ENCODE measurements around the gene HAPLN3.
A peak's percentile ranks its signal among the peaks of the same experiment; 100 is the strongest.
"Not testable (repeated sequence)": the region's sequence is repeated elsewhere in the genome, so short reads cannot be mapped to it uniquely, and the experiment has no call there.

The HAPLN3 gene

DNA sequence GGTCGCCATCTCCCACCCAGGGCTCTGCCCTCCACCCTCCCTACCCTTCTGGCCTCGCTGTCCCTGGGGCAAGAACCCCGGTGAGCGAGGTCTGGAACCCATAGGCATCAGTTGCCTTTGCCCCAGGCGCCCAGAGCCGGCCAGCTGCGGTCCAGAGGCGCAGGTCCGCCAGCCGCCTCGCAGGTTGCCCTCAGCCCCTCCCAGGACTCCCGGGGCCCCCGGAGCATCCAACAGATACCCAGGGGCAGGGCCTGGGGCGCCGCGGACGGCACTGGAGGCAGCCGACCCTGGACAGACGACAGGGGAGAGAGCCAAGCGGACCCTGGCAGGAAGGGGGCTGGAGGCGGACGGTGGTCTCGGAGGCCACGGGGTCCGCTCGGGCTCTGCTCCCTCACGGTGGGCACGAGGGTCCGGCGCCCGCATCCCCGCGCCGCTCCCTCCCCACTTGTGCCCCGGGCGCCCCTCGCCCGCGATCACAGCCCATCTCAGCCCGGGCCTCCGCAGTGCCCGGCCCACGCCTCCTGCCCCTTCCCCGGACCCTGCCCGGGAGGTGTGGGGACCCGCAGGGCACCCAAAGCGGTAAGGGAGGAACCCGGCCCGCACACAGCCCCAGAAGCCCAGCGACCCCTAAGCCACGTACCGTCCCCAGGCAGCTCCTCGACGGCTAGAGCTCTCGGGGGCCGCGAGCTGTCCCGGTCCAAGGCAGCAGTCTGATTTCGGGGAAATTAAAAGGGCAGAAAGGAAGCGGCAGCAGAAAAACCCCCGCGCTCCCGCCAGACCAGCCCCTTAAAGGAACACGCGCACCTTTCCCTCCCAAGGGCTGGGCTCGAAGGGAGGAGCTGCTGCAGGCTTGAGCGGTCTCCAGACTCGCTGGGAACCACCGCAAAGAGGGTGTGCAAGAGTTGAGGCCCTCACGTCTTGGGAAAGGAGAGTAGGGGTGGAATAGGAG lies at the start of gene HAPLN3:
HAPLN3 (minus strand) TSS at position 726 of the 949 bp plus-strand sequence. CDS start 8,246 bp downstream, outside the sequence.
- peak; percentile 29 to 65 for DNase-seq (ENCODE audit: low read depth in 2 of 2)

DNA sequence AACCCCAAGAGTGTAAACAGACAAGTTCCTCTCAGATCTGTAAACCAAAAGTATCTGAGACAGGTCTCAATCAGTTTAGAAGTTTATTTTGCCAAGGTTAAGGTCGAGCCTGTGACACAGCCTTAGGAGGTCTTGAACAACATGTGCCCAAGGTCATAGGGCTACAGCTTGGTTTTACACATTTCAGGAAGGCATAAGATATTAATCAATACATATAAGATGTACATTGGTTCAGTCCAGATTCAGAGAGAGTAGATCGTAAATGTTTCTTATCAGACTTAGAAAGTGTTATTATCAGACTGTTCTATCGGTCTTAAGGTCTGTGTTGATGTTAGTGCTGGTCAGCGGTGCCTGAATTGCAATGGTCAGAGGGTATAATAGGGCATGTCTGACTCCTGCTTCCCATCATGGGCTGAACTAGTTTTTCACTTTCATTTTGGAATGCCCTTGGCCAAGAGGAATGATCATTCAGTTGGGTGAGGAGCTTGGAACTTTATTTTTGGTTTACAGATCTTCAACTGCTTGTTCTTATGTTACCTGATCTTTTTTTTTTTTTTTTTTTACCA lies 44.8 kb upstream of the HAPLN3 start:
- no peak for DNase-seq (ENCODE audit: low read depth in 2 of 2)

GRCh38 chr15:88939486-88939806 lies 44.1 kb upstream of the HAPLN3 start:
- no peak for DNase-seq (ENCODE audit: low read depth in 2 of 2)

DNA sequence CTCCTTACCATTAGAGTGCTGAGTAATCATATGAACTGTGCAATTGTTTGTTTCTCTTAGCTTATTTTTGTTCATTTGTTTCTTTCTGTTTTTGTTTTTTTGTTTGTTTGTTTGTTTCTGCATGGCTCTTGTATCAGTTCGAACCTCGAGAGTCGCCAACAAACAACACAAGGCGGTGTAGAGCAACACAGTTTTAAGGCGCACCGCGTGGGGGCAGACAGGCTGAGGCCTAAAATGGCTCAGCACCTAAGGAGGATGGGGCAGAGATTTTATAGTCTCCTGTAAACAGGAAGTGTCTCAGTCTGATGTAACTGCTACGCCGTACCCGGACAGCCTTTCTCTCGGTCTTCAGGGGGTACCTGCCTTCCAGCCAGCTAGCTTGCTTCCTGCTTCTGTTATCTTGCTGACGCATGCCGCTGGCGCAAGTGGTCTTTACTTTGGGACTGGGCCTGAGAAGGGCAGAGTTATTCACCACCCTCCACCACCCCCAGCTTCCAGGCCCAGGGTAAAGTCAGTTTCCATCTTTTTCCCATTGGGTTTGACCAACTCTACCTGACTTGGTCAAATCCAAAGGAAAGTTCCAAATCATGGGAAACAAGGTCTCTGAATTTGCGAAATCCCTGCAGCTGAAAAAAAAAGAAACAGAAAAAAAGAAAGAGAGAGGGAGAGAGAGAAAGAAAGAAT lies 43.6 kb upstream of the HAPLN3 start:
- no peak for DNase-seq (ENCODE audit: low read depth in 2 of 2)

DNA sequence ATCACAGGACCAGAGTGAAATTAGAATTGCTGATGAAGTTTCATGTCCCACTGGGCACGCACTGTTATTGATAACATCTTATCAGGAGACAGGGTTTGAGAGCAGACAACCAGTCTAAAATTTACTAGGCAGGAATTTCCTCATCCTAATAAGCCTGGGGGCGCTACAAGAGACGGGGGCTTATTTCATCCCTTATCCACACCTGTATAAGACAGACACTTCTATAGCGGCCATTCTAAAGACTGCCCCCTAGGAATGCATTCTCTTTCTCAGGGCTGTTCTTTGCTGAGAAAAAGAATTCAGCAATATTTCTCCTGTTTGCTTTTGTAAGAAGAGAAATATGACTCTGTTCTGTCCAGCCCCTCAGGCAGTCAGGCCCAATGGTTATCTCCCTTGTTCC lies 39.1 kb upstream of the HAPLN3 start:
- not testable (repeated sequence) for DNase-seq (ENCODE audit: low read depth in 2 of 2)

- no peak for DNase-seq (ENCODE audit: low read depth in 2 of 2)
Observed at GRCh38 chr15:88932875-88933330, 37.6 kb upstream of the HAPLN3 start.

DNA sequence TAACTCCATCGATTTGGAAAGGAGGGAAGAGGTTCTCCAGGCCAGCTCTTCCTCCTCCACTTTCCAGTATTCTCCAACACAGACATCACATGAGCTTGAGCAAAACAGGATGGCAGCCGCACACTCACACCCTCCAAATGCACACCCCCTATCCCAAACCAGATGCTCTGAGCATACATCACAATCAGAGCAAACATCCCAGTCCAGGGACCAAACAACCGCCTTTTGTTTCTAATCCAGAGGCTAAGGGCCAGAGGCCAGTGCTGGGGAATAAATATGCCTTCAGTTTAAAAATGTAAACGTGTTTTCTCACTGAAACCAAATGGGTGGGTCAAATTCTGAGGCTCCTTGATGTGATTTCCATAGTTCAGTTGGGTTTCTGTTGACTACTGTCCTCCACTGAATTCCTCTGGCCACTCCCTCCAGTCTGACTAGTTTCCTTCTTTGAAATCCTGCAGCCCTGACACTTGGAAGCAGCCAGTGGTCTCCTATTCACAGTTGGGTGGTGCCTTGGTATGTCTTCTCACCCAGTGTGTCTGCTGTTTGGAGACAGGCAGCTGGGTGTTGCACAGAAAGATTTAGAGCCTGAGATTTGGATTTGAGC lies 37.0 kb upstream of the HAPLN3 start:
- DNase-seq (ENCODE audit: low read depth in 2 of 2): no peak

- DNase-seq (ENCODE audit: low read depth in 2 of 2): no peak
Observed at GRCh38 chr15:88930579-88930978, 35.2 kb upstream of the HAPLN3 start.

DNA sequence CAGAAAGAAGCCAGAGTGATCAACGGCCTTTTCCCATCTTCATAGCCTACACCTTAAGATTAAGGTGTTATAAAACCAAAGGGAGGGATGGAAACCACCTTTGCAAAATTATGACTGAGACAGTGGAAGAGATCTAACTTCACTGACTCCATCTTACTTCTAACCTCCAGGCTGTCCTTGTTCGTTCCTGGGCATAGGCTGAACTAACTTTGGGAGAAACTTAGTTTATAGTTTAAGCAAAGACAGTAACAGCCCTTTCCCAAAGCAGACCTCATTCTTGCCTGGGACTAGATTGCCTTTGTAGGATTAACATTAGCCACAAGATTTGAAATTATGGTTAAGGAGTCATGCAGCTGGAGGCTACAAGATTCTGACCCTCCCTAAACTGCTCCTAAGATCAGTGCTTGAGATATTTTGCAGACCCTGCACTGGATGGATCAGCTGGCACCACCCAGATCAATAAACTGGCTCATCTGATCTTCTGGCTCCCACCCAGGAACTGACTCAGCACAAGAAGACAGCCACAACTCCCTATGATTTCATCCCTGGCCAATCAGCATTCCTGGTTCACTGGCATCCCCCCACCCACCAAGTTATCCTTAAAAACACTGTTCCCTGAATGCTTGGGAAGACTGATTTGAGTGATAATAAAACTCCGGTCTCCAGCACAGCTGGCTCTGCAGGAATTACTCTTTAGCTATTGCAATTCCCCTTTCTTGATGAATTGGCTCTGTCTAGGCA lies 34.2 kb upstream of the HAPLN3 start:
- not testable (repeated sequence) for DNase-seq (ENCODE audit: low read depth in 2 of 2)

- DNase-seq (ENCODE audit: low read depth in 2 of 2): not testable (repeated sequence)
Observed at GRCh38 chr15:88928192-88928591, 32.8 kb upstream of the HAPLN3 start.

DNA sequence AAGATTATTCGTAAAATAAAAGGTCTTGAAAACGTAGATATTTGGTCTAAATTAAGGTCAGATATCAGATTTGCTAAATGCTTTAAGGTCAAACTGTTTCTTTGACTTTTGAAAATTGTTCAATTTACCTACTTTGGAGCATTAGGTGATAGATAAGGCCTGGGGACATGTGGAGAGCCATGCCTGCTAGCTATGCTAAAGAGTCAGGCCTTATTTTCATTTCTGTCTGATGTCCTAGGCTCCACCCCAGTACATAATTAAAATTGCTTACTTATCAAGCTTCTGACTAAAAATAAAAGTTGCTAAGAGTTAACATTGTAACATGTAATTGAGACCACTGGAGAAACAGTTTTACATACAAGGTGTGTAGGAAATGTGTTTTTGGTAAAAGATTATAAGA lies 30.3 kb upstream of the HAPLN3 start:
- DNase-seq (ENCODE audit: low read depth in 2 of 2): not testable (repeated sequence)

DNA sequence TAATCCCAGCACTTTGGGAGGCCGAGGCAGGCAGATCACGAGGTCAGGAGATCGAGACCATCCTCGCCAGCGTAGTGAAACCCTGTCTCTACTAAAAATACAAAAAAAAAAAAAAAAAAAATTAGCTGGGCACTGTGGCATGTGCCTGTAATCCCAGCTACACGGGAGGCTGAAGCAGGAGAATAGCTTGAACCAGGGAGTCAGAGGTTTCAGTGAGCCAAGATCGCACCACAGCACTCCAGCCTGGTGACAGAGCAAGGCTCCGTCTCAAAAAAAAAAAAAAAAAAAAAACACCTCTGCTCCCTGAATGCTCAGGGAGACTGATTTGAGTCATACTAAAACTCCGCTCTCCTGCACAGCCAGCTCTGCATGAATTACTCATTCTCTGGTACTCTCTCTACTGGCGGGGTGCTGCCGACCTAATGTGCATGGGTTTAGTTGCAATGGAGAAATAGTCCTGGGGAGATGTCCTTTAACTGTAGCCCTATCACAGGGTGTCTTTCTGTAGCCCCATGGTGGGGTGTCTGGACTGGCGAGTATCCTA lies 25.6 kb upstream of the HAPLN3 start:
- not testable (repeated sequence) for DNase-seq (ENCODE audit: low read depth in 2 of 2)

GRCh38 chr15:88920186-88920891 lies 25.0 kb upstream of the HAPLN3 start:
- no peak for DNase-seq (ENCODE audit: low read depth in 2 of 2)

- no peak for DNase-seq (ENCODE audit: low read depth in 2 of 2)
Observed at GRCh38 chr15:88918738-88919137, 23.4 kb upstream of the HAPLN3 start.

DNA sequence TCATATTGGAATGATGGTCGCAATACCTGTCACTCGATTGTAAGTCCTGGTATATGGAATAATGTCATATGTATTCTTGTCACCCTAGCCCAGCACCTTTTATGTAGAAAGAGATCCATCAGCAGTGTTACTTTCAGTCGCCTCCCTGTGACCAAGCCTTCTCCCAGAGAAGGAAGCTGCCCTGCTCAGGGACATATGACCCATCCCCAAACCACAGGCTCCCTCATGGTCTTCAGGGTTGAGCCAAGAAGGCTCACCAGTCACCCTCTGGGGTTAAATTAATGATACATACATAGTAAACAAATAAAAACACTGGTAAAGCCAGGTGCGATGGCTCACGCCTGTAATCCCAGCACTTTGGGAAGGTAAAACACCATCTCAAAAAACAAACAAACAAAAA lies 22.4 kb upstream of the HAPLN3 start:
- no peak for DNase-seq (ENCODE audit: low read depth in 2 of 2)

- no peak for DNase-seq (ENCODE audit: low read depth in 2 of 2)
Observed at GRCh38 chr15:88915354-88915753, 20.0 kb upstream of the HAPLN3 start.

DNA sequence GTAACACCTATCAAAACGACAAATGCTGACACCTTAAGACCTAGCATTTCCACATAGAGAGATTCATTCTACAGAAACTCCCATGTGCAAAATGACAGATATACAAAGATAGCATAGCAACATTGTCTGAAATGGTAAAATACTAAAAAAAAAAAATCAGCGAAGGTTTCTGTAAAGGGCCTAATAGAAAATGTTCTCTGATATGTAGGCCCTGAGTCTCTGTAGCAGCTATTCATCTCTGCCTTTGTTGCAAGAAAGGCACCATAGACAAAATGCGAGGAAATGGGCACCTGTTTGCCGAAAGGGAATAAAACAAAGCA lies 18.5 kb upstream of the HAPLN3 start:
- DNase-seq (ENCODE audit: low read depth in 2 of 2): no peak

GRCh38 chr15:88913017-88913849 lies 17.9 kb upstream of the HAPLN3 start, which contains the start of gene MFGE8:
MFGE8 (minus strand) TSS chr15:88913379; CDS start chr15:88913319, 60 bp downstream.
- DNase-seq (ENCODE audit: low read depth in 2 of 2): peak; percentile 33

GRCh38 chr15:88912500-88912921 lies 17.2 kb upstream of the HAPLN3 start:
- no peak for DNase-seq (ENCODE audit: low read depth in 2 of 2)

- DNase-seq (ENCODE audit: low read depth in 2 of 2): no peak
Observed at GRCh38 chr15:88911766-88912118, 16.4 kb upstream of the HAPLN3 start.

All from activated CD8-positive, alpha-beta memory T cell treated with anti-CD3 and anti-CD28 coated beads for 4 hours (primary cell).